ENCODE data around the gene CALD1.

The CALD1 gene

GRCh38 chr7:134764365-134764764 lies 15.1 kb upstream of the CALD1 start:
- DNase-seq (ENCODE audit: low read depth): no peak

DNA sequence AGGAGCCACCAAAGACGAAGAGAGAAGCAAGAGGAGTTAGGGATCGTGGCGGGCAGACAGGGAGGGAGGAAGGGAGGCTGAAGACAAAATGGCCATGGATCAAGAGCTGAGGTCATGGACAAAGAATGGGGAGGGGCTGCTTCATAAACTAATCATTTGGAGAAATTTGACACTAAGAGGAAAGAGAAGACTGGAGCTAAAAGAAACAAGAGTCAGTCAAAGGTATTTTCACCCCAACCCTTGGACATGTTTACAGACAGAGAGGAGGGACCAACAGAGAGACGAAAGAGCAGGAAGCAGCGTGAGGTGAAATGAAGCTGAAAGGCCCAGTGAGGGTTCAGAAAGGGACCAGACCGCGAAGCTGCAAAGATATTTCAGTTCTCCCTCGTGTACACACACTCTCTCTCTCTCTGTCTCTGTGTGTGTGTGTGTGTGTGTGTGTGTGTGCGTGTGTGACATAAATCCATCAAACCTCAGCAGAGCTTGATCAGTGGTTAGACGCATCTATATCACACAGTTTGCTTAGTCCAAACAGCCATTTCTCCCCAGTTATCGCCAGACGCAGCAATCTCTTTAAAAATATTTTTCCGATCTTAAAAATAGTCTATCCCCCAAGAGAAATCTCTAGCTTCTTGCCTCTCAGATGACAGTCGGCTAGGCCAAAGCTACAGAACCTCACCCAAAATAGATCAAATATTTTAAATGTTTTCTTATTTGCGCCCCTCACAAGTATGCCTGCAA lies 12.5 kb upstream of the CALD1 start:
- no peak for DNase-seq (ENCODE audit: low read depth)

DNA sequence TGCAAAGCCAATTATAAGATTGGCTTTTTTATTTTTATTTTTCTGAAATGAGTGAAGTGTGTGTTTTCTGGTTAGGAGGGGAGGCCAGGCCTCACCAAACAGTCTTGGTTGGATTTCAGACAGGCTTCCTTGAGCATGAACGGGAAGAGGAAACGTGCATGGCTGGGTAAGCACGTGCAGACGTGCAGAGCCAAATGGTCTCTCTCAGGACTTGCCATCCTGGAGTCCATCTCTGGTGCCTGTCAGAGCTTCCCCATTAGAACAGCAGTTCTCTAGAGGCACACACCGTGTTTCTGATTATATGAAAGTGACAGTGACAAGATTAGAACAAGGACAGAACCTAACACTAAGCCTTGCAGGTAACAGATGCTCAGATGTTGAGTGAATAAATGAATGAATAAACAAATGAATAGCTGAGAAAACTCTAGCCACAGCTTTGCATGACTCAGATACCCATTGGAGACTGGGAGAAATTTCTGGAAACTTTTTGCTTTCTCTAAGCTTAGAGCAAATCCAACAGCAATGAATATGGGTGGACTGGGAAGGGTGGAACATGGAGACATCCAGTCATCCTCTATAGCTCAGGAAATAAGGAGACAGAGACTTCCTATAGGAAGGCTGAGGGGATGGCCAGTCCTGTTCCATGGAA lies 11.8 kb upstream of the CALD1 start:
- DNase-seq (ENCODE audit: low read depth): no peak

DNA sequence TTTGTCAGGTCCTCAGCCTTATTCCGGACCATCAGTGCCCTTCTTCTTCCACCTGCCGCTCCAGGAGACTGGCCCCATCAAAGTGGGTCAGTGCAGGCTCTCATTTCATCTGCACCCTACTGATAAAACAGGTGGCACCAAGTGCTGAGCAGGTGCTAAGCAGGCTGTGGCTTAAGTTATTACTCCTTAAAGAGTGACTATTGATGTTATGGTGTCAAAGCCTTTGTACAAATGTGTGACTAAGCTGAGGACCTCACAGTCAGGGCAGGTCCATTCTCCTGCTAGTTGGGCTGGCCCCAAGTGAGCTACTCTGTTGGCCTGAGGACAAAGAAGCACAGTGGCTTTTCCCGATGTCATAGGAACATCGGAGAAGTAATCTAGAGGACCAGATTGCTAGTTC lies 11.2 kb upstream of the CALD1 start:
- DNase-seq (ENCODE audit: low read depth): no peak

DNA sequence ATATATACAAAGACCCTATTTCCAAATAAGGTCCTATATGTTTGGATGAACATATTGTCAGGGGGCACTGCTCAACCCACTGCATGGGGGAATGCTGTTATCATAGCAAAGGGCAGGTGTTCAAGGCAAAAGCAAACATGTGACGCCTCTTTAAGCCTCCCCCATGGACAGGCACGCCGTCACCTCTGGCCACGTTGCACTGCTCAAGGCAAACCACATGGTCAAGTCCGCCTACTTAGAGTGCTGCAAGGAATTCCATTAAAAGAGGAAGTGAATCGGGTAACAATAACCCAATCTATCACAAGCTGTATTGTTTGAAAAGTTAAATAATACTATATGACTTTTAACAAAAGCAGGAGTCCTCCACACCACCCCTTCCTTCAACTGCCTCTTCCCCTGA lies 8.8 kb upstream of the CALD1 start:
- DNase-seq (ENCODE audit: low read depth): no peak

GRCh38 chr7:134771111-134771510 lies 8.3 kb upstream of the CALD1 start:
- DNase-seq (ENCODE audit: low read depth): no peak

DNA sequence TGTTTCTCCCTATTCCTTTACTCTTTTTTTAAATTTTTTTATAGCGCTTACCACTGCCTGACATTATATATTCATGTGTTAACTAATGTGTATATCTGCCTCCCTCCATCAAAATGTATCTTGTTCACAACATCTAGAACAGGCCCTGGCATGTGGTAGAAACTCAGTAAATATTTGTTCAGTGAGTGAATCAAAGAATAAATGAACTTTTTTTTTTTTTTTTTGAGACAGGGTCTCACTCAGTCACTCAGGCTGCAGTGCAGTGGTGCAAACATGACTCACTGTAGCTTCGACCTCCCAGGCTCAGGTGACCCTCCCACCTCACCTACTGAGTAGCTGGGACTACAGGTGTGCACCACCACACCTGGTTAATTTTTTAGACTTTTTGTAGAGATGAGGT lies 7.5 kb upstream of the CALD1 start:
- no peak for DNase-seq (ENCODE audit: low read depth)

DNA sequence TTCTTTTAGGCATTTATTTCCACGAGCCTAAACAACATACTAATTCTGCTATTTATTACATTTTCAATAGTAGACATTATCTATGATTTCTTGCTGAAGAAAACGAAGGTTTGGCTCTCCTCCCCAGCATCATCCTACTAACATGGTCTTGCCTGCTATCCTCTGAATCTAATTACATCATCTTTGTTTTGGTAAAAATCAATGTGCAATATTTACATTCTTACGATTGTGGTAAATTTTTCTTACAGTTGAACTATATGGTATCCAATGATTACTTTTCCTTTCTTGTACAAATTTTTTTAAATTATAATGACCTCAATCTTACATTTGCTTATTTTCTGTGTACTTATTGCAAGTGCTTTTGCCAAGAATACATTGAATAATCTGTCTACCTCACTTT lies 7.0 kb upstream of the CALD1 start:
- no peak for DNase-seq (ENCODE audit: low read depth)

DNA sequence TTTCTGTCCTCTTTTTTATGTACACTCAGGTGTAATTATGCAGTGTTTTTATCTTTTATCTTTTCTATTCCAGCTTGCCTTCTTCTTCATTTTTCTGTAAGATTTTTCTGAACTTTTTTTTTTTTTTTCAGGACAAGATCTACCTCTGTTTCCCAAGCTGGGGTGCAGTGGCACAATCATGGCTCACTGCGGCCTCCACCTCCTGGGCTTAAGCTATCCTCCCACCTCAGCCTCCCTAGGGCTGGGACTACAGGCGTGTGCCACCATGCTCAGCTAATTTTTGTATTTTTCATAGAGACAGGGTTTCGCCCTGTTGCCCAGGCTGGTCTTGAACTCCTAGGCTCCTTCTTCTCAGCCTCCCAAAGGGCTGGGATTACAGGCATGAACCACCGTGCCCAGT lies 6.3 kb upstream of the CALD1 start:
- DNase-seq (ENCODE audit: low read depth): no peak

GRCh38 chr7:134774119-134774518 lies 5.3 kb upstream of the CALD1 start:
- no peak for DNase-seq (ENCODE audit: low read depth)

DNA sequence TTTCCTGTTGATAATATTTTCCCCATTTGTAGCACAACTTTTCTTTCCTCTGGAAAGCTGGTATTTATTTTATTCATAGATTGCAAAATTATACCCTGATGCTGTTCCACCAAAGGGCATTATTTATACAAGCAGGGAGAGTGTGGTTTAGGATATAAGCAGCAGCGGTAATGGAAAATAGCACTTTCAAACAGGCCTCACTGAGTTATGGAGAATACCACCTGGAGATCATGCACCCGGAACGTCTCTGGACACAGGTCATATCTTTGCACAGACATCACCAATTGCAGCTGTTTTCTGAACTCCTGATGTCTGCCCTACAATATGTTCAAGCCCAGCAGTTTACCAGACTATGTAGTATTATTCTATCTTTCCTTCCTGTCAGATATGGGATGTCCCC lies 2.0 kb upstream of the CALD1 start:
- no peak for DNase-seq (ENCODE audit: low read depth)

DNA sequence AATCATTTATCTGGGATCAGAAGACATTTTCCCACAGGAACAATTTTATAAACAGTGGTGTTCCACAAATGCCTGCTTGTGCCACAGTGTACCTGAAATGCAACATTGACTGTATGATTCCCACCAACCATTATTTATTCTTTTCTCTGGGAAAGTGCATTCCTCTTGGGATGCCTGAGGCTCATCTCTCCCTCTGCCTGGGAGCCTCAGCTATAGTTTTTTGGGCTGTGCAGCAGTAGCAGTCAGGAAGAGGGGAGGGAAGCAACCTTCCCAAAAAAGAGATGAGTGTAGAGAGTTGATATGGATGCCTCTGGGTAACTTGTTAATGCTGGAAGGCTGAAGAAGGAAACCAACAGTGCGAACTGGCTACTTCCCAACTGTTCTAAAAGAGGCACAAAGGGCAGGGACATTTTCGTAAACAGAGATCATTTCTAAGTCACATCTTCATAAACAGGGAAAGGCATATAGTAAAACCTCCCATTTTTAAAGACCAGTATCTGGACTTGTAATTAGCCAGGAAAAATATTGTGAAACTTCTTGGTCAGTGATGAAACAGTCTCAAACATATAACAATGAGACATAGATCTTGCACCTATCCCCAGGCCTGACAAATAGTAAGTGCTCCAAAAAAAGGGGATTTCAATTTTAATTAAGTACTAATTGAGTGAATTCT lies 1.4 kb upstream of the CALD1 start:
- no peak for DNase-seq (ENCODE audit: low read depth)

- DNase-seq (ENCODE audit: low read depth): no peak
These were observed 269 bp downstream of the CALD1 start for GRCh38 chr7:134779741-134780065.

GRCh38 chr7:134780166-134780828 lies 863 bp downstream of the CALD1 start:
- no peak for DNase-seq (ENCODE audit: low read depth)

DNA sequence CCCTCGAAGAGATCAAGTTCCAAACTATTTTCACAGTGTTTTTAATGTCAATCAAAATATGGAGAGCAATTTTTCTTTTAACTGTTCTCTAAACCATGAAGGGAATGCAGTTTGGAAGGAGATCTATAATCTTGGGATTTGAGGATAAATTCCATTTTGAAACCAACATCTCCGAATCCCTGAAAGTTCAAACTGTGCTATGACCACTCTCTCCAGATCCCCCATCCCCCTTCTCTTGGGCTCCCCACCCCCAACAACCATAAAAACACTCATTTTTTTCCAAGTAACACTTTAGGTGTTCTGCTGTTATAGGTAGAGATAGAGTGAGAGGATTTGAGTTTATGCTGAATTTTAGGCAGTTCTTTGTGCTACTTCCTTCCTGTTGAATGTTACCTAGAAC lies 1.7 kb downstream of the CALD1 start:
- DNase-seq (ENCODE audit: low read depth): no peak

DNA sequence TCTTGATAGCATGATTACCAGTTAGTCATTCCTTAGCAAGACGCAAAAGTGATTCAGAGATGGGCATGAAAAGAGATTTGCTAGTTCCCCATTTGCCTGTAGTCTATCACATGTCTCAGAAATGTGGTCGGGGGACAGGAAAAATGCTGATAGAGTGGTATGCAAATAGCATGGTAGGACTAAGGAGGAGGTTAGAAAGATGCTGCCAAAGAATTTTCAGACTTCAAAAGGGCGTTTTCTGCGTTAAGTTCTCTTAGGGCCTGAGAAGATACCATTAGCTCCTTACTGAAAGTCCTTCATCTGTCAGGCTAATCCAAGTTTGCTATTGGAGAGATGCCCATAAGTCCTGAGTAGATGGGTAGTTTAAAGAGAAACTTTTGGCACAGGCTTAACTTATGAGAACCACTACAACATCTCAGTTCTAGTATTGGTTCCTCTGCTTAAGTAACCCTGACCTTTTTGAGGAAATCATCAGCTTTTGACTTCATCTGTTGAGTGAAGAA lies 2.7 kb downstream of the CALD1 start:
- DNase-seq (ENCODE audit: low read depth): no peak

DNA sequence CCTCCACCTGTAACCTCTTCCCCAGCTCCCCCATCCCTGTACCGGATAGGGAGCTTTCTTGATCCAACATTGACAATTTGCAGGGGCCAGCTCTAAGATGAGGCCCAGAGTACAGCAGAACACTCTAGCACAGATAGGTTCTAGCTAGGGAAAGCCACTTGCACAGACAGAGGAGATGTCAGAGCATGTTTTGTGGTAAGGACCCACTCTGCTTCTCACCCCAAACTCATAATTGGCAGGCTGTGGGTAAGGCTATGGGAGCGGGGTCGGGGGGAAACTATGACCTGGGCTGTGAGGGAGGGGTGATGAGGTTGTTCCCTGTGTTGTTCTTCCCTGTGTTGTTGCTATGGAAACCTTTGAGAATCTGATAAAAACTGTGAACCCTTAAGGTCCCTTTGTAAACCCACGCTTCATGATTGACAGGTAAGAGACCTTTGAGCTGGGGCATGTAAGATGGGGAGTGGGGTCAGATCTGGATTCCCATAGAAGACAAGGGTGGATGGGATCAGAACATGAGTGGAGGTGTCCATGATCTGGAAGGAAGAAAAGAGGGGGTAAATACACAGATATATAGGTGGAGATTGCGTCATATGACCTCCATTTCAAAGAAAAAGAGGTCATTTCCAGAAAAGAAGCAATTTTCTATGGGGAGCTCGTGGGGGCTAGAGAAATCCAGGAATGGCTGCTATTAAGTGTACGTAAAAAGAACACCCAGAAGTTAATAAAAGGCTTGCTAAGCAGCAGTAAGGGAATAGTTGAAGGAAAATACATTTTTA lies 4.0 kb downstream of the CALD1 start:
- DNase-seq (ENCODE audit: low read depth): no peak

- no peak for DNase-seq (ENCODE audit: low read depth)
These were observed 5.0 kb downstream of the CALD1 start for GRCh38 chr7:134784251-134785049.

- no peak for DNase-seq (ENCODE audit: low read depth)
These were observed 6.4 kb downstream of the CALD1 start for GRCh38 chr7:134785842-134786241.

- DNase-seq (ENCODE audit: low read depth): no peak
These were observed 7.6 kb downstream of the CALD1 start for GRCh38 chr7:134787064-134787463.

GRCh38 chr7:134787720-134788119 lies 8.3 kb downstream of the CALD1 start:
- DNase-seq (ENCODE audit: low read depth): no peak

All from stimulated activated CD8-positive, alpha-beta memory T cell treated with anti-CD3 and anti-CD28 coated beads, Interleukin-12 subunit alpha, Interleukin-12 subunit beta, amount 100 ng/mL, for 4 hours (primary cell).